IPS-18c (cell line): ENCODE measurements around the gene PRKCQ.
"Not testable (repeated sequence)": the region's sequence is repeated elsewhere in the genome, so short reads cannot be mapped to it uniquely, and the experiment has no call there.

Source experiments
- H3K4me3 ChIP-seq: 2 replicates; pipeline ENCODE4 v1.7.0; 2013; ENCODE audit warnings: low read depth, mild to moderate bottlenecking, low read length, moderate library complexity; ENCODE audit not compliant: insufficient read depth
- H3K9me3 ChIP-seq: one replicate; pipeline ENCODE4 v1.6.1; 2013; ENCODE audit warnings: mild to moderate bottlenecking, low read length, moderate library complexity; ENCODE audit not compliant: control insufficient read depth, insufficient read depth

PRKCQ gene

DNA sequence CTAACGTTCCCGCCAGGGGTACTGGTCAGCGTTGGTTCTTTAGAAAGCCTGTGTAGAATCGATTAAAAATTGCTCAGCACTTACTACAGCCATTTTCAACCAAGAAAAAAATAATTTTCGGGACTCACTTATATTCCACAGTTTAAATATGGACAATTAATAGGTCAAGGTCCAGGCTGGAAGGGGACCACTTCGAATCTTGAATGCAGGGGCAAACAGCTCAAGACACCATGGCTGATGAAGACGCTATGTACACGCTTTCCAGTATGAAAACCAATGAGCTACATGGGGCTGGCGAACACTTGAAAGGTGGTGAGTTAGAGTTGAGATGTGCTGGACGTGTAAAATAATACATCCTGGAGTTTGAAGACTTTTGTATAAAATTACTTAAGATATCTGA, 87.2 kb downstream of the PRKCQ start:
- Histone ChIP-seq H3K4me3 (no peak overlapping the region), H3K9me3 (no peaks in the 10 kb centered on the region)

GRCh38 chr10:6491841-6492609, 88.1 kb downstream of the PRKCQ start:
- Histone ChIP-seq H3K9me3 (no peaks in the 10 kb centered on the region), H3K4me3 (no peak overlapping the region)

DNA sequence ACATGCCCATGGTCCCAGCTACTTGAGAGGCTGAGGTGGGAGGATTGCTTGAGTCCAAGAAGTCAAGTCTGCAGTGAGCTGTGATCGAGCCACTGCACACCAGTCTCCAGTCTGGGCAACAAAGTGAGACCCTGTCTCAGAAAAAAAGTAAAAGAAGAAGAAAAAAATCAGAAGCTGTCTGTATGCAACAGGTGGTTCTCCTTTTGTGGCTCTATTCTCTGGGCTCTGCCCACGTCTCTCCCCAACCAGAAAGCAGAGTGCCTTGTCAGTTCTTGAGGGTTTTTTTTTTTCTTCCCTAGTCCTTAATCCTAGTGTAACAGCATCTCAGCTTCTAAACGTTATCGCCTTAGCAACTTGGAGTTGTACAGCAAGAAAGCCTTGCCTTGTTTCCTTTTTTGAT, 89.5 kb downstream of the PRKCQ start:
- Histone ChIP-seq H3K4me3 (no peak overlapping the region), H3K9me3 (no peaks in the 10 kb centered on the region)

GRCh38 chr10:6487920-6488319, 92.2 kb downstream of the PRKCQ start:
- no peaks in the 10 kb centered on the region for H3K9me3 ChIP-seq

GRCh38 chr10:6486309-6486708, 93.8 kb downstream of the PRKCQ start:
- no peaks in the 10 kb centered on the region for H3K9me3 ChIP-seq
- H3K4me3 ChIP-seq, result no peak overlapping the region

More at GRCh38 chr10:6487920-6488319, 92.2 kb downstream of the PRKCQ start:
- H3K4me3 ChIP-seq, result no peak overlapping the region

- H3K4me3 ChIP-seq, result no peak overlapping the region
- no peaks in the 10 kb centered on the region for H3K9me3 ChIP-seq
Observed at GRCh38 chr10:6482737-6483357, 97.2 kb downstream of the PRKCQ start.

DNA sequence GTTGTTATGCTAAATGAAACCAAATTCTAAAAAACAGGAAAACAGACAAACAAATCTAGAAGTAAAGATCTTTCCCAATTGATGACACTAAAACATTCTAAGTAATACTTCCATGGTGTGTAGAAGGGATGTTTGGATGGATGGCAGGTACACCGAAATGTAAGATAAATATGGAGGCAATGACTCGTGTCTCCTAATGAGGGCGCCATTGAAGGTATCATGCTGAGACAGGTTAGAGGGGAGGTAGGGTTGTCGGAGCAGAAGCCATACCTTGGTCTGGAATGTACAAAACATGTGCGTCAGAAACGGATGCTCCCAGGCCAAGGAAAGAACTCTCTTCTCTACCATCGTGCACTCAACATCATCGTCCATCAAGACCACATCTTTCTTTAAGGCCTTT, 101.4 kb downstream of the PRKCQ start:
- Histone ChIP-seq H3K9me3 (no peaks in the 10 kb centered on the region), H3K4me3 (no peak overlapping the region)

- Histone ChIP-seq H3K4me3 (no peak overlapping the region), H3K9me3 (no peaks in the 10 kb centered on the region)
Observed at GRCh38 chr10:6476989-6477388, 103.1 kb downstream of the PRKCQ start.

DNA sequence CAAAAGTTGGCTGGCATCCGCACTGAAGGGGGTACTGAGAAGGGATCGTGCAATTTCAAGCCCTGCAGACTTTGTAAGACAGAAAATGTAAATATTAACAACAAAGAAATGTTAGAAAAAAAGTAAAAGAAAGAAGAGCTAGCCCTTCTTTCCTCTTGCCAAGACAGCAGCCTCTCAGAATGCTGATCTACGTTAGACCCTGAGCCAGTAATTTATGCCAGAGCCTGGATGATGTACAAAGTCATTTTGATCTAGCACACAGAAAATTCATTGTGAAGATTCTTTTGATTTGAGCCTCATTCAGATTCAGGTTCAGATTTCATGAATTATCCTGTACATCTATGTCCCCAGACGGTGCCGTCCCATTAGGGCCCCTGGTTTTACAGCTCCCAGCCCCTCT, 105.2 kb downstream of the PRKCQ start:
- Histone ChIP-seq H3K4me3 (no peak overlapping the region), H3K9me3 (no peaks in the 10 kb centered on the region)

DNA sequence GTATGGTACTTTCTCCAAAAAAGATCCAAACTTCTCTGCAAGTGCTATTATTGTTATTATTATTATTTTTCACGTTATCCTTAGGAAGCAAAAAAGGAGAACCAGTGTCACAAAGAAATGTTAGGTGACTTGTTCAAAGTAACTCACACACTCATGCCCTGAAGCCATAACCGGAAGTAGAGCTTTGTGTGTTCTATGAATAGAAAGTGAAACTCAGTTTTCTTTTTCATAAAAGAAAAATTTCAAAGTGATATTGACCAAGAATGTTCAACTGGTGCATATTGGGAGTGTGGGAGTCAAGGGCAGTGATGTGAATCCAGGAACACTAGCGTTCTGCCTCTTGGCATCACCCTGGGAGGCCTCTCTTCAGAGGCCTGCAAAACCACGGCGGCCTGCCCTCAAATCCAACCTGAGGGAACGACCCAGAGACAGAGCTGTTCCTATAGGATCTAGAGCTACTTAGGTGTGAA, 106.1 kb downstream of the PRKCQ start:
- Histone ChIP-seq H3K9me3 (no peaks in the 10 kb centered on the region), H3K4me3 (no peak overlapping the region)

DNA sequence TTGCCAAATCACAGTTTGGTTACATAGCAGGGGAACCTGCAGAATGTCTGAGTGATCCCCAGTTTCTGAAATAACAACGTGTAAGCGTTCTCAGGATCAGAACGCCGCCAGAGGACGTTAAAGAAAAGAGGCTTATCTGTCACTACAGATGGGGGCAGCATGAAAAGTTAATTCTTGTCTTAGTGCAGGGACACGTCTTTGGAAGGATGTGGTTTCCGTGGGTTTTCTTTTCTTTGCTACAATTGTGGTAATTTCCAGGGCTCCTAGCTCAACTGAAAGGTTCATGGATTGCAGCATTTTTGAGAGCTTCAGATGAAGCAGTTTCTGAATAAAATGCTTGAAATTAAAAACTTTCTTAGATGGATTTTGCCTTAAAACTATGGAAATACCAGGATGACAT, 106.6 kb downstream of the PRKCQ start:
- H3K9me3 ChIP-seq, result no peaks in the 10 kb centered on the region
- no peak overlapping the region for H3K4me3 ChIP-seq

DNA sequence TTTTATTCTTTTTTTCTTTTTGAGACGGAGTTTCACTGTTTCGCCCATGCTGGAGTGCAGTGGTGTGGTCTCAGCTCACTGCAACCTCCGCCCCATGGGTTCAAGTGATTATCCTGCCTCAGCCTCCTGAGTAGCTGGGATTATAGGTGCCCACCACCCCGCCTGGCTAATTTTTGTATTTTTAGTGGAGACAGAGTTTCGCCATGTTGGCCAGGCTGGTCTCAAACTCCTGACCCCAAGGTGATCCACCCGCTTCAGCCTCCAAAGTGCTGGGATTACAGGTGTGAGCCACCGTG, 107.4 kb downstream of the PRKCQ start:
- not testable (repeated sequence) for H3K4me3 ChIP-seq, H3K9me3 ChIP-seq

DNA sequence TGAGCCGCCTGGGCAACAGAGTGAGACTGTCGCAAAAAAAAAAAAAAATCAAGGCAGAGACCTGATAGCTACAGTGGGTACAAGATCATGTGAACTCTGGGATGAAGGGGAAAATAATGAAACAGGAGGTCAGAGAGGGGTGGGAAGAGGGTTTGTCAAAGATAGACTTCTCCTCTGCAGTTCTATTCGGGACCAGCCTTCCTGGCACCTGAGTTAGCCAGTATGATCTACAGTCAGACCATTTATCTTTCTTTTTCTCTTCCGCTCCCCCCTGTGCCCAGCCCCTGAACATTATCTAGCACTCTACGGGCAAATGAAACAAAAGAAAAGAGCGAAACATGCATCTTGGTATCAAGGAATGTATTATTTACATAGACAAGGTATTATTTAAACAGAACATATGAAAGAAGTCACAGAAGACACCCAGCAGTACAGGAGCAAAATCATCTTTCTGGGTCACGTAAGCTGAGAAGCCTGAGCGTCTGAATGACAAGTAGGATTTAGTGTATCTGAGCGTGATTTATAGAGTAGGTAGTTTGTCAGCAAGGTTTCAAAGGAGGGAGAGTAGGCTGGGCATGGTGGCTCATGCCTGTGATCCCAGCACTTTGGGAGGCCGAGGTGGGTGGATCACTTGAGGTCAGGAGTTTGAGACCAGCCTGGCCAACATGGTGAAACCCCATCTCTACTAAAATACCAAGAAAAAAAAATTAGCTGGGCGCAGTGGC, 109.0 kb downstream of the PRKCQ start:
- Histone ChIP-seq H3K4me3 (no peak overlapping the region), H3K9me3 (no peaks in the 10 kb centered on the region)

DNA sequence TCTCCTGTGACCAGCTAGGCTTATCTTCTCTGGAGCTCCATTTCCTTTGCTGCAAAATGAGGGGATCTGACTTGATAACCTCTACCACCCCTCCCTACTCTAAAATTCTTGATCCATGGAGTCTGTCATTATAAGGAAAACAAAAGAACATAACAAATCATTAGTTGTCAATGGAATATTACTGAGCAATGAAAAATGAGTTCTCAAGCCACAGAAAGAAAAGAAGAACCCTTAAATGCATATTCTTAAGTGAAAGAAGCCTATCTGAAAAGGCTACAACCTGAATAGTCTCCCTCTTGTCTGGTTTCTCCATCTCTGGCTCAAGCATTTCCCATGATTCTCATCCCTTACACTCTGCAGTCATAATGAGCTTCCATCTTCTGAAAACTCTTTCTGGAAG, 110.4 kb downstream of the PRKCQ start:
- H3K4me3 ChIP-seq, result no peak overlapping the region
- no peaks in the 10 kb centered on the region for H3K9me3 ChIP-seq

DNA sequence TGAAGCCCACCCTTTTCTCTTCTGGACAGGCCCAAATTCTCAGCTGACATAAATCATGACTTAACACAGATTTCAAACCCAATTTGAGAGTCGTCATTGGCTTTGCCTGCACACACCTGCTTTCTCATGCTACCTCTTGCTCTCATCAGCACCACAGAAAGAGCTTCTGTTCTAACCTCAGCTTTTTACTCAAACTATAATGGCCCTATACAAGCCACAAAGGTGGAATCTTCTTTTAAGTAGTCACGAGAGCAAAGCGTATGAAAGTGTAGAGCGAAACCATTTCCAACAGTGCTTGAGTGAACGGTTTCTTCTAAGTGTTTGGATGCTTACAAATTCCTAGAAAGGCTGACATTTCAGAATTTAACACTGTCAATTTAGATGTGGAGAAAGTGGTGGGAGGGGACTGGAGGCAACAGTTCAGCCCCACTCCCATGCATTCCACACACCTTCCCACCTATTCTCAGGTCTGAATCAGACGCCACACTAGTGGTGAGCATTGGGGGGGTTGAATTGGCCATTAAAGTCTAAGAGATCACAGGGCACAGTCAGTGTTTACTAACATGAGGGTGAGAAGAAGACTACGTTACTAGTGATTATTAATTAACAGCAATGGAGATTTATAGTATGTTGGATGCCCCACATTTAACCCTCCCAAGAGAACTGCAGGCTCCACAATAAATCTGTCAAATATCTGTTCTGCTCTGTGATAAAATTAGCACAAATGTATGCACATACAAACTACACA, 114.0 kb downstream of the PRKCQ start:
- Histone ChIP-seq H3K9me3 (no peaks in the 10 kb centered on the region), H3K4me3 (no peak overlapping the region)

DNA sequence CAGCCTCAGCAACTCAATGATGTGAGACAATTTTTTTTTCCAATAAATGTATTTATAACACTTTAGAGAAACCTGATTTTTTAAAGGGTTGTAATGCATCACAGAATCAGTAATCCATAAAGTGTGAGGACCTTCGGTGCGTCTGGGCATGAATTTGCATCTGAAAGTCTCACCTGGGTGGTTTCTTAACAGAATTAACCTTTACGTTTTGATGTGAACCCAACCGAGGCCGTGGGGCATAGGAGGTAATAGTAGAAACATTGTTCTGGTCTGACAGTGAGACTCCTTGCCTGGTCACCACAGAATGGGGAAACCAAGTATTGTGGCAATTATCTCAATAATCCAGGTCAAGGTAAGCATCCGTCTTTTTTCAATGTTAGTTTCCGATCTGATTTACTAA, 114.6 kb downstream of the PRKCQ start:
- H3K9me3 ChIP-seq, result no peaks in the 10 kb centered on the region

GRCh38 chr10:6464862-6465430, 115.1 kb downstream of the PRKCQ start:
- Histone ChIP-seq H3K9me3 (no peaks in the 10 kb centered on the region), H3K4me3 (no peak overlapping the region)

More for the DNA sequence above, 114.6 kb downstream of the PRKCQ start:
- no peak overlapping the region for H3K4me3 ChIP-seq
